Measurements from ENCODE around the gene GCNT2.
"Not testable (repeated sequence)": the region's sequence is repeated elsewhere in the genome, so short reads cannot be mapped to it uniquely, and the experiment has no call there.

Gene GCNT2

DNA sequence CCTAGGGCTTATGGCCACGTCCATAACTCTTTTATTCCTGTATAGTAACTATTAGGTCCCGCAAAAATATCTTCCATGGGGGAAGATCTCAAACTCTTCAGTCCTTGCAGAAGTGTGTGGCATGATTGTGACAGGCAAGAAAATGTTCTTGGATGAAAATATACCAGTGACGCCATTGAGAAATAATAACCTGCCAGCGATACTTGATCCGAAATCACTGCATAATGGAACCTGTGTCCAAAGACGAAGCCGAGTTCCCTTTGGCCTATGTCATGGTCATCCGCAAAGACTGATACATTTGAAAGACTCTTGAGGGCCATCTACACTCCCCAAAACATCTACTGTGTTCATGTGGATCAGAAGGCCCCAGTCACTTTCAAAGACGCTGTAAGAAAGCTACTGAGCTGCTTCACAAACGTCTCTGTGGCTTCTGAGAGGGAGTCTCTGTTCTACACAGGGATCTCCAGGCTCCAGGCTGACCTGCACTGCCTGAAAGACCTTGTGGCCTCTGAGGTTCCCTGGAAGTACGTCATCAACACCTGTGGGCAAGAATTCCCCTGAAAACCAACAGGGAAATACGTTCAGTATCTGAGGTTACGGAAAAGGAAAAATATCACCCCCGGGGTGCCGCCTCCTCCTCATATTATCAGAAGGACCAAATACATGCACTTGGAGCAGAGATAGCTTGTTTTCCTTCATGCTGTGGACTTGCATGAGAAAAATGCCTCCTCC, 6.9 kb upstream of the GCNT2 start:
- TF ChIP-seq, protein P1, sequence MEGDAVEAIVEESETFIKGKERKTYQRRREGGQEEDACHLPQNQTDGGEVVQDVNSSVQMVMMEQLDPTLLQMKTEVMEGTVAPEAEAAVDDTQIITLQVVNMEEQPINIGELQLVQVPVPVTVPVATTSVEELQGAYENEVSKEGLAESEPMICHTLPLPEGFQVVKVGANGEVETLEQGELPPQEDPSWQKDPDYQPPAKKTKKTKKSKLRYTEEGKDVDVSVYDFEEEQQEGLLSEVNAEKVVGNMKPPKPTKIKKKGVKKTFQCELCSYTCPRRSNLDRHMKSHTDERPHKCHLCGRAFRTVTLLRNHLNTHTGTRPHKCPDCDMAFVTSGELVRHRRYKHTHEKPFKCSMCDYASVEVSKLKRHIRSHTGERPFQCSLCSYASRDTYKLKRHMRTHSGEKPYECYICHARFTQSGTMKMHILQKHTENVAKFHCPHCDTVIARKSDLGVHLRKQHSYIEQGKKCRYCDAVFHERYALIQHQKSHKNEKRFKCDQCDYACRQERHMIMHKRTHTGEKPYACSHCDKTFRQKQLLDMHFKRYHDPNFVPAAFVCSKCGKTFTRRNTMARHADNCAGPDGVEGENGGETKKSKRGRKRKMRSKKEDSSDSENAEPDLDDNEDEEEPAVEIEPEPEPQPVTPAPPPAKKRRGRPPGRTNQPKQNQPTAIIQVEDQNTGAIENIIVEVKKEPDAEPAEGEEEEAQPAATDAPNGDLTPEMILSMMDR (conservative IDR thresholded peaks at IDR 0.05; ENCODE audit: low read depth, low read length): no peak
- H3K4me3 ChIP-seq (ENCODE audit: low read length): no peak overlapping the region
- no peak for DNase-seq (ENCODE audit: low read depth)

DNA sequence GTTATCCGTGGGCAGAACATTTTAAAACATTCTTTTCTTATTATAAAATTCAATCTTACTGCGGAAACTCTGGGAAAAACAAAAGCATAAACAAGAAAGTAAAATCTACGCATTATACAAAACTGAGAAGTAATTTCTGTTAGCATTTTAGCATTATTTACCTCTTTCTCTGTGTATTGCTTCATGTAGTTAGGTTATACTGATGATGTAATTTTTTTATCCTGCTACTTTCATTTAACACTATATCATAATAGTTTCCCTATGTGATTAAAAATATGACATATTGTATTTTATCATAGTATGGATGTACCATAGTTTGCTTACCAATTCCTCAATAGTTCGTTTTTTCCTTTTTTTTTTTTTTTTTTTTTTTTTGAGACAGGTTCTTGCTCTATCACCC, 4.2 kb upstream of the GCNT2 start:
- TF ChIP-seq, protein P1 (conservative IDR thresholded peaks at IDR 0.05; ENCODE audit: low read depth, low read length): no peak
- no peak for DNase-seq (ENCODE audit: low read depth)
- no peak overlapping the region for H3K4me3 ChIP-seq (ENCODE audit: low read length)

GRCh38 chr6:10518557-10519407, 2.4 kb upstream of the GCNT2 start:
- TF ChIP-seq, protein P1 (conservative IDR thresholded peaks at IDR 0.05; ENCODE audit: low read depth, low read length): no peak
- no peak overlapping the region for H3K4me3 ChIP-seq (ENCODE audit: low read length)
- peak; percentile 46 for DNase-seq (ENCODE audit: low read depth)

DNA sequence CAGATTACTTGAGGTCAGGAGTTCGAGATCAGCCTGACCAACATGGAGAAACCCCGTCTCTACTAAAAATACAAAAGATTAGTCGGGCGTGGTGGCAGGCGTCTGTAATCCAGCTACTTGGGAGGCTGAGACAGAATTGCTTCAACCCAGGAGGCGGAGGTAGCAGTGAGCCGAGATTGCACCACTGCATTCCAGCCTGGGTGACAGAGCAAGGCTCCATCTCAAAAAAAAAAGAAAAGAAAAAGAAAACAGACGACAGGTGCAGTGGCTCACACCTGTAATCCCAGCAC, 1.8 kb upstream of the GCNT2 start:
- not testable (repeated sequence) for H3K4me3 ChIP-seq (ENCODE audit: low read length)
- DNase-seq (ENCODE audit: low read depth): peak; percentile 23

DNA sequence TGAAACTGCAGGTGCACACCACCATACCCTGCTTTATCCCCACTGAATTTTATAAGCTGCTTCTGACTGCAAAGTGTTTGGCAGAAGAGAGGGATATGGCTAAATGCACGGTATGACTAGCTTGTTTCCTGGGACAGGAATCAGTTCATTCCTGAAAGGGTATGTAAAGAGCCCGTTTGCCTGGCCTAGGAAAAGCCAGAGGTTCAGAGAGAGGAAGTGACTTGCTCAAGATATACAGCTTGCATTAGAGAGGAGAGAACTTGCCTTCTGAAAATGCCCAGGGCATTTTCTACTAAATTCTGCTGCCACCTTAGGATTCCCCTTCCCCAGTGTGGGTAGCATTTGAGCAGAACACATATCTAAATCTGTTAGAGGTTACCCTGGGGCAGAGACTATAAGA, 683 bp upstream of the GCNT2 start:
- H3K4me3 ChIP-seq (ENCODE audit: low read length): peak overlapping the region; percentile 40
- TF ChIP-seq, protein P1 (conservative IDR thresholded peaks at IDR 0.05; ENCODE audit: low read depth, low read length): no peak
- DNase-seq (ENCODE audit: low read depth): peak; percentile 34

DNA sequence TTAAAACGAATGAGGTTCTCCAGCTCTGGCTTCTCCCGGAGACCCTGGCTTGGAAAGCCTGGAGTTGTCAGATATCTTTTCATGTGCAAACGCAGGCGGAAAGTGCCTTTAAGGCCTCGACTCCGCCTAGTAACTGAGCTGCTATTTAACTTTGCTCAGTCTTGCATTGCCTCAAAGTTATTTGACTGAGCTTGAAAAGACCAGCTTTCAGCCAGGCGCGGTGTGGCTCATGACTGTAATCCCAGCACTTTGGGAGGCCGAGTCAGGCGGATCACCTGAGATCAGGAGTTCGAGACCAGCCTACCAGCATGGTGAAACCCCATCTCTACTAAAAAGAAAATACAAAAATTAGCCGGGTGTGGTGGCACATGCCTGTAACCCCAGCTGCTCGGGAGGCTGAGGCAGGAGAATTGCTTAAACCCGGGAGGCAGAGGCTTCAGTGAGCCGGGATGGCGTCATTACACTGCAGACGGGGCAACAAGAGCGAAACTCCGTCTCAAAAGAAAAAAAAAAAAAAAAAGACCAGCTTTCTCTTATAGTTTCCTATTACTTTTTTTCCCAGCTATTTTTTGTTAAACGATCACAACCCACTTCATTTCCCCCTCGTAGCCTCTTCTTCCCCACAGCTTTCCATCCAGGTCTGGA, 1.9 kb downstream of the GCNT2 start:
- peak overlapping the region; percentile 40 for H3K4me3 ChIP-seq (ENCODE audit: low read length)
- TF ChIP-seq, protein P1 (conservative IDR thresholded peaks at IDR 0.05; ENCODE audit: low read depth, low read length): no peak
- DNase-seq (ENCODE audit: low read depth): peak; percentile 24

GRCh38 chr6:10526156-10526555, 5.0 kb downstream of the GCNT2 start:
- no peak overlapping the region for H3K4me3 ChIP-seq (ENCODE audit: low read length)
- TF ChIP-seq, protein P1 (conservative IDR thresholded peaks at IDR 0.05; ENCODE audit: low read depth, low read length): no peak
- no peak for DNase-seq (ENCODE audit: low read depth)
